HK-2 (cell line): ENCODE data around the gene GOLT1A.

Experiments
- DNase-seq: peaks from one replicate; pipeline ENCODE4 v3.0.0-alpha.2; 2018; ENCODE audit not compliant: unreplicated experiment

GOLT1A gene

DNA sequence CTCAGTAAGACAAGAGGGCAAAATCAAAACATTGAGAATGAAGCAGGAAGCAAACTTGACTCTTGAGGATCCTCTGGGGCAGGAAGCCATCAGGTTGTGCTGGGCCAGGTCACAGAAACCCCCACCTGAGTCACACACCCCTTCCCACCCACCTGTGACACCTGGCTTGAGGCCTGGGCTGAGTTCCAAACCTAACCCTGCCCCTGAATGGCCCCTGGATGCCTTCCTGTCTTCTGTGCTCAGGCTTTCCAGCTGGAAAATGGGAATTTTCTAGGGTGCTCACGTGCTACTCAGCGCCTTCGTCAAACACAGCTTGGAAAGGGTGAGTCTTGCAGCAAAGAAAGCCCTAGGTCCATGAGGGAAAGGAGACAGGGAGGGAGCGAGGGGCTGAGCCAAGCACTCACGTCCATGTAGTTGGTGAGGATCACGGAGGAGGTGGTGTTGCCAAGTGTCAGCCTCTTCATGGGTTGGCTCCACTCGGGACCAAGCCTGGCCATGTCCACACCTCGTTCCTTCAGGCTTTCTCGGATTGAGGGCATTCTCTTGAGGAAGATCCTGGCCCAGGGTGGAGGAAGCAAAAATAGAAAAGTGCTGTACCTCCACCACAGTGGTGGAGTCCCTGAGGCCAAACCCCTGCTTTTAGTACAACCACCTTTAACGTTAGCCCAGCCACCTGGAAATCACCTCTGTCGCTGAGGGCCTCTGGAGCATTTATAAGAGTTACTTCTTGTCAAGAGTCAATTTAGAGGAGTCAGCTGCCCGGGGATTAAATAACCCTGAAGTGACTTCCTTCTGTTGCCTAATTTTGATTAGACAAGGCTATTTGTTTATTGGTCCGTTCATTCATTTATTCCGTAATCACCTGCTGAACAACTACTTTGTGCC, 51.9 kb downstream of the GOLT1A start:
- DNase-seq: no peak

DNA sequence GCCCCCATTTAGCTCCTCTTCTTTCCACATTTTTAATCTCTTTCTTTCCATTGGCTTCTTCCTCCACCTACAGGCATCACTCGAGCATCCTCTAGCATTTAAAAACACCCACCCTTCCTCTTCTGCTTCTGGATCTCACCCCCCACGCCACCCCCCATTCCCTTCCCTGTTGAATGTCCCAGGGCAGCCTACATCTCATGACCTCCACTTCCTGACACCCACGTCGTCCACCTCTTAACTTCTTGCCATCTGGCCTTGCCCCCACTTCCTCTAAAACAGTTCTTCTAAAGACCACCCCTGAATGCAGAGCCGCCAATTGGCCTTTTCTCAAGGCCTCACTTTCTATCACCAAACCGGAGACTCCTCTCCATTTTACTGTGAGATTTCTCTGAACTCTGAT, 55.8 kb downstream of the GOLT1A start:
- DNase-seq: no peak

DNA sequence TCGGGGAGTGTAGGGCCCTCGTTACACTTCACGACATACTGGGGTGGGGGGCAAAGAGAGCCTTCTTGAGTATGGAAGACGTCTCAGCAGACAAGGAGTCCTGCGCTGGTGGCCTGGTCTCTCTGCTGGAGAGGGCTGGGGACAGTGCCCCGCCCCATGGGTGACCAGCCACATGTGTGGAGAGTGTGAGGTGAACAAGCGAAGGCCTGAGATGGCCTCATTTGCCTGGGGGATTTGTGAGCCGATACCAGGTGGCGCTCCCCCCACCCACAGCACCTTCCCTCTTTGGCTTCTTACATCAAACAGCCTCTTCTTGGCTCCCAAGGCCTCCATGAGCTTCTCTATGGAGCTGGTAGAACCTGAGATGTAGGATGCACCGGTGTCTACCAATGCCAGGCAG, 57.9 kb downstream of the GOLT1A start:
- DNase-seq: no peak

DNA sequence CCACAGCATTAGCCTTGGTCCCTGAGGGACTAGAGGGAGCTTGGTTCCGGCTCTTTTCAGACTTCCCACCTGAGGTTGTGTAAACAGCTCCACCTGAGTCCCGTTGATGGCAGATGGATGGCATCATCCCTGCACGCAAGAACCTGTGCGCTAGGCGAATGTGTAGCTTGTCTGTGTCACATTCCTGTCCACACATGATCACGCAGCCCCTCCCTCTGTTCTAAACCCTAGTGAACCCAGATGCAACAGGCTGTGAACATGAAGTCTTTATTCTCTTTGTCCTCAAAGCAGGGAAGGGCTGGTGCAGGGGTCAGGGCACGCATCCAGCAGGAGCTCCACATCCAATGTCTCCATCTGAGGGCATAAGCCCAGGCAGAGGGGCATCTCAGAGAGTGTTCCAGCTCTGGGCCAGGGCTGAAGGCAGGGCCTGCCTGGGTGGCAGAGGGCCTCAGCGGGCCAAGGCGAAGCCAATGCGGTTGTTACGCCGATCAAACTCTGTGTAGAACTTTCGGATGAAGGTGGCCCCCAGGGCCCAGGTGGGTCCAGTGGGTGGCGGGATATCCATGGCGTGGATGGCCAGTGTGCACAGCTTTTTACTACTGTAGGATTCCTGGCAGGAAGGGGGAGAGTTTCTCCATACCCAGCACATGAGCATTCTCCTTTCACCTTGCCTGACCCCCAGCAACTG, 59.1 kb downstream of the GOLT1A start:
- DNase-seq: no peak

DNA sequence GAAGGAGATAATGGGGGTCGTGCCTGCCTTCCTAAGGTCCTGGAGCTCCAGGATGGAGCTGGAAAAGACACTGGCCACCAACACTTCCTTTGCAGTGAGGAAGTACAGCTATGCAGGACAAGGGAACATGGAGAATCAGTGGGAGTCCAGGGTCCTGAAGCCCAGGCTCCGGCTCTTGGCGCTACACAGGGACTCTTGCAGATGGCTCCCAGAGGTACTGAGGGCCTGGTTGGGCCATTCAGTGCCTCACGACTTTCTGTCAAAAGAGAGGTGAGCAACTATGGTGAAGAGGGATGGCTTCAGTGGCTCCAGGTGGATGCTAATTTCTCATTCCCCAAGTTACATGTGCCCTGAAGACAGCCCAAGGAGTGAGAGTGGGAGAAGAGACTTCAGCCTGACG, 60.1 kb downstream of the GOLT1A start:
- DNase-seq: no peak

DNA sequence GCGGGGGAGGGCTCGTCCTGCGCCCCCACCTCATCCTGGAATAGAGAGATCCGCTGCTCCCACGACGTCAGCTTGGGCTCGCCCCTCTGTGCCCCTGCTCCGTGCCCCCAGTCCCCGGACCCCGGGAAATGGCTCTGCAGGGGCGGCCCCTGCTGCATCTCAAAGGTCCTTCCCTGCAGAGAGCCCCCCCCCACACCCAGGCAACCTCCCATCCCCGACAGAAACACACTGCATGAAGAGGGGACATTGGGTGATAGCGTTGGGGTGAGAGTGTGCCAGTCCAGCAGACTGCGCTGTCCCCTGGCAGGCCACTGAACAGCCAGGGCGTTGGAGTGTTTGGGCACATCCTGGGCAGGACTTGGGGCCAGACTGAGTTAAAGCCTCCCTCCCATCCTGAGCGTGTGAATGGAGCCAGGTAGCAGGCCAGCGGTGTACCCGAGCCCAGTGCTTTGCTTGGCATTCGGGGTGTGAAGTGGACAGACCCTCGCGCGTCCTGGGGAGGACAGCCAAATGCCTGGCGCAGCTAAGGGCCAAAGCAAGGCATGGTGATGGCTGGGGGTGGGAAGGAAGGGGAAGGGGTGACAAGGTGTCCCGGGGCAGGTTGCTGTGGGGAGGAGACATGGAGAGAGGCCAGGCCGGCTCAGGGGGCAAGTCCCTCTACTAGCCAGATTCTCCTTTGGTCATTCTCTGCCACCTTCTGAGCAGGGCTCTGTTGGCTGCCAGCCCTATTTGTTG, 61.3 kb downstream of the GOLT1A start:
- no peak for DNase-seq

DNA sequence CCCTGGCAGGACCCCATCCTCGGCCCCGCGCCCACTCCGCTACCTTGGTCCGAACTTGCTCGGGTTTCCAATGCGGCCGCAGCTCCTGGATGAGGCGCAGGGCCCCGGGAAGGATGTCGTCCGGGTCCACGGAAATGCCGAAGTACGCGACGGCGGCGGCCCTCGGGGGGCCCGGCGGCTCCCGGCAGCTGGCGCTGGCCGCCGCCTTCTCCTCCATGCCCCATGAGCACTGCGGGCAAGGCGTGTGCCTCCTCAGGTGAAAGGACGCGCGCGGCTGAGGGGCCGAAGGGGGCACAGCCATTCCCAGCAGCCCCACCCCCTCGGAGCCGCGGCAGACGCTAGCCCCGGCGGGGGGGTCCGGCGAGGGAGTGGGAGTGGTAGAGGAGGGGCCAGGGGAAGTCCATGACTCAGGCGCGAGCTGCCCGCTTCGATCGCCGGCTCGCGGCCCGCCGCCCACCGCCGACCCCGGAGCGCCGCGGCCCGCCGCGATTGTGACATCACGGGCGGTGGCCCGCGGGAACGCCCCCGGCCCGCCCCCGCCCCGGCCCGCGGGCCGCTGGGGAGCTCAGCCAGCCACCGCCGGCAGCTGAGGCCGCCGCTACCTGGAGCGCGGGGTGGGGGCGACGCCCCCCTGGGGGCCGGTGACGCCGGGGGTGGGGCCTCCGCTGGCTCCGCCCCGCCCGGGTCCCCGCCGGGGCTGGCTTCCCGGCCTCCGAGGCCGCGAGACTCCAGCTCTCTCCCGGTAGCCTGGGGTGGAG, 62.1 kb downstream of the GOLT1A start, which contains the start of gene ETNK2:
TSS of gene ETNK2 (minus strand) at position 493 of the 758 bp plus-strand sequence. CDS start at position 301, 192 bp downstream.
- peak; percentile 69 for DNase-seq

DNA sequence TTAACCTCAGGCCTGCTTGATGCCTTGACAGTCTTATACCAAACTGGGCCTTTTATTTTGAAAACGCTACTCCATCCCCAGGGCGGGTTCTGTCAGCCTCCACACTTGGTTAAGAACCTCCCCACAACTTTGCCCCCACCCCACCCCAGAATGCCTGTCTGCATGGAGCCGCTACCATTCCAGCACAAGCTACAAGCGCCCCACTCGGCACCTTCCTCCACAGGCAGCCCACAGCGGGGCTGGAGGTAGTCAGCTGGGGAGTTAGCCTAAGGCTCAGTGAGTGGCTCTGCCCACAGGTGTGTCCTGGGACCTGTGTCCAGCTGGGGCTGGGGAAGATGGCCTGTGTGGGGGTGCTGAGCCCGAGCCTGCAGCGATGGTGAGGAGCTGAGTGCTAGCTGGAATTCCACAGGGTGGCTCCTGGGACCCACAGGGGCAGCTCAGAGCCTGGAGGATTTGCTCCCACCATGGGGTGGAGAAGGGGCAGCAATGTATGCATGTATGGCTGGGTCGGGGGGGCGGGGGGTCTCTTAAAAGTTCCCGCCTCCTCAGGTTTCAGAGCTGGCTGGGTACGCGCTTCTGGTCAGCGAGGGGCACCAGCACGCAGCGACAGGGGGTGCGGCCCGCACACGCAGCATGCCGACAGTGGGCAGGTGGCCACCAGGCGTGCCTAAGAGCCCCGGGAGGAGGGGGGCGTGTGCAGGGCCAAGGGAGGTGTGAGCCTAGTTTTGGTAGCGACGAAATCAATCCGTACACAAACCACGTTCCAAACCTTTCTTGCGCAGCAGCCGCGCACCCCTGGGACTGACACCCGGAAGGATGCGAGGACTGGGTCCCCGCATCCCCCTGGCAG, 62.9 kb downstream of the GOLT1A start:
- DNase-seq: no peak

DNA sequence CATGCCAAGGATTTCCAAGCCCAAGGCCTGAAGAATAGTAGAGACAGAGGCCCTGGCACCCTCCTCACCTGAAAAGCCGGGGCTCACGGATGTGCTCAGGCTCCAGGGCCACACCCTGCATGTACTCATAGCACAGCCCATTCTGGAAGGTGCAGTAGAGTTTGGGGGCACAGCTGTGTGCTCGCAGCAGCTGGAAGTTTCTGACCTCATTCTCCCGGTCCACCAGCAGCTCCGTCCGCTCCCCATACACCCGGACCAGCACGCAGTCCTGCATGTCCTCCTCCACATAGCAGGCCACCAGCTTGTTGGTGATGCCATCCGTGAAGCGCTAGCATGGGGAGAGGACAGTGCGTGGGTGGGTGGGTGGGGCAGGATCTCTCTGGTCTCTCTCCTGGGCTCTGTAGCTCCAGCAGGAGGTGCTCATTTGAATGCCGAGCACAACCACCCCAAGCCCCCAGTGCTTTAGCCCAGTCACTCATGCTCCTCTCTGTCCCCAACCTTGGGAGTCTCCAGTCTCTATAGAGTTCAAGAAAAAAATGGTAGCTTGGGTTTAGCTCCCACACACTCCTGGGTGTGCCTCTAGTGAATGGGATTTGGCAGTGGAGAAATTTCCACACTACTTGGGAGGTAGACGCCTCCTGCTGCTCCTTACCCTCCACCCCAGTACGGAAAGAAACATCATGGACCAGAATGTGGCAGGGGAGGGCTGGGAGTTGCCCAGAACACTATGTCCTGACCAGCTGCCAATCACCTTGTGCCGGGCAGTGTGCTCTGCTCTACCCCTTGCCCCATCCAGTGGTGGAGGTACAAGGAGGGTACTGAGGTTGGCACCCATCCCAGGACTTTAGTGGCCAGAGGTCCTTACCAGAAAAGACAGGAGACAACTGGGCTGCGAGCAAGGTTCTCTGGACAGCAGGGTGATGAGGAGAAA, 63.9 kb downstream of the GOLT1A start:
- no peak for DNase-seq

DNA sequence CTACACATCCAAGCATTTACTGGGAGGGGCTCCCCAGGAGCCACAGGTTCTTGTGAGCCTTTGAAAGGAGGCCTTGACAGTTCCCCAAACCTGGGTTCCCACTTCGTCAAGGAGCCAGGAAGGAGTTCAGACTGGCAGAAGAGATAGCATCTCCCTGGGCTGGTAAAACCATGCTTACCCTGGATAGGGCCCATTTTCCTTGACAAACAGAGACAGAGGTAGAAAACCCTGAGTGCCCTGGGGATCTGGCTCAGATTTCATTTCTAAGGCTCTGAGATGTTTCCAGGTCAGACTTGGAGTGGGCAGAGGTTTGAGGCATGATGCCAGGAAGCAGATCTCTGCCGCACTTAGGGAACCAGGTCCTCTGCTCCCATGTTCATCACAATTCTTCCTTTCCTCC, 64.7 kb downstream of the GOLT1A start:
- DNase-seq: no peak
